Fibroblast of villous mesenchyme (primary cell): ENCODE data around the gene ETS2. TPM values are rescaled to one million over a fixed set of nuclear protein-coding genes. Genes with fewer than 3 reads are reported as not detected.

Experiments
- DNase-seq: peaks from one replicate; pipeline ENCODE4 v3.0.0-alpha.2; 2010; ENCODE audit warnings: low read depth
- H3K4me3 ChIP-seq: 2 replicates; pipeline ENCODE4 v1.5.1; 2011; ENCODE audit warnings: low read depth, mild to moderate bottlenecking, low read length
- CTCF ChIP-seq: IDR thresholded peaks from 2 replicates; pipeline ENCODE4 v1.5.1; 2012; ENCODE audit warnings: low read depth, mild to moderate bottlenecking, low read length; ENCODE audit not compliant: insufficient read depth
- total RNA-seq: library from RNA; depleted of rRNA; stranded (reverse); fragments of >200 nt; gene quantifications from 2 replicates; pipeline ENCODE4 v1.2.3, GENCODE V29; 2012

The ETS2 gene
- total RNA-seq, 1 donor = 45.8 TPM

GRCh38 chr21:38815060-38815405, 9.3 kb downstream of the ETS2 start:
- no peak overlapping the region for H3K4me3 ChIP-seq

GRCh38 chr21:38816400-38816977, 10.8 kb downstream of the ETS2 start:
- no peak for TF ChIP-seq CTCF

More at GRCh38 chr21:38815060-38815405, 9.3 kb downstream of the ETS2 start:
- no peak for TF ChIP-seq CTCF
- no peak for DNase-seq

GRCh38 chr21:38817371-38818324, 11.9 kb downstream of the ETS2 start:
- H3K4me3 ChIP-seq = no peak overlapping the region
- DNase-seq = peak; percentile 74
- no peak for TF ChIP-seq CTCF

More at GRCh38 chr21:38816400-38816977, 10.8 kb downstream of the ETS2 start:
- DNase-seq = no peak
- H3K4me3 ChIP-seq = no peak overlapping the region

GRCh38 chr21:38818325-38818723, 12.6 kb downstream of the ETS2 start:
- DNase-seq = no peak
- TF ChIP-seq CTCF = no peak
- no peak overlapping the region for H3K4me3 ChIP-seq

- H3K4me3 ChIP-seq = no peak overlapping the region
- TF ChIP-seq CTCF = no peak
These were observed 13.5 kb downstream of the ETS2 start for GRCh38 chr21:38819051-38819718.

GRCh38 chr21:38819719-38820159, 14.0 kb downstream of the ETS2 start:
- no peak overlapping the region for H3K4me3 ChIP-seq
- TF ChIP-seq CTCF = no peak
- DNase-seq = peak; percentile 68

More at GRCh38 chr21:38819051-38819718, 13.5 kb downstream of the ETS2 start:
- DNase-seq = no peak
